HepG2 (cell line): ENCODE measurements around the gene MAVS. TPM values are rescaled to one million over a fixed set of nuclear protein-coding genes. Genes with fewer than 3 reads are reported as not detected.

Experiments
- FOSL2 ChIP-seq: sonication (generic); formaldehyde crosslinking; IDR thresholded peaks from 2 replicates; pipeline ENCODE4 v1.4.0; 2020; ENCODE audit warnings: missing genetic modification reagents
- FOXK1 ChIP-seq: sonication (generic); formaldehyde crosslinking; IDR thresholded peaks from 2 replicates; pipeline ENCODE4 v1.4.0; 2020; ENCODE audit warnings: low read depth, missing genetic modification reagents, borderline replicate concordance
- GATAD2A ChIP-seq: IDR thresholded peaks from 2 replicates; pipeline ENCODE4 v1.6.1; 2016
- HIVEP1 ChIP-seq: sonication (generic); formaldehyde crosslinking; IDR thresholded peaks from 2 replicates; pipeline ENCODE4 v1.4.0; 2020; ENCODE audit warnings: mild to moderate bottlenecking, missing genetic modification reagents
- IKZF4 ChIP-seq: sonication (generic); formaldehyde crosslinking; IDR thresholded peaks from 2 replicates; pipeline ENCODE4 v1.5.1; 2020; ENCODE audit warnings: borderline replicate concordance, mild to moderate bottlenecking, low read depth, missing genetic modification reagents; ENCODE audit errors: not compliant biosample characterization
- JARID2 ChIP-seq: sonication (generic); formaldehyde crosslinking; IDR thresholded peaks from 2 replicates; pipeline ENCODE4 v1.8.1; 2023; ENCODE audit warnings: missing genetic modification reagents, inconsistent platforms; ENCODE audit not compliant: insufficient replicate concordance
- JUND ChIP-seq: sonication (generic); formaldehyde crosslinking; IDR thresholded peaks from 2 replicates; pipeline ENCODE4 v1.8.0; 2022; ENCODE audit warnings: mild to moderate bottlenecking, missing genetic modification reagents
- TARDBP ChIP-seq: sonication (generic); formaldehyde crosslinking; IDR thresholded peaks from 2 replicates; pipeline ENCODE4 v1.8.0; 2022; ENCODE audit warnings: mild to moderate bottlenecking, missing genetic modification reagents
- ZBTB14 ChIP-seq: sonication (generic); formaldehyde crosslinking; IDR thresholded peaks from 2 replicates; pipeline ENCODE4 v1.4.0; 2020; ENCODE audit warnings: missing genetic modification reagents
- ZBTB7B ChIP-seq: sonication (generic); formaldehyde crosslinking; IDR thresholded peaks from 2 replicates; pipeline ENCODE4 v1.4.0; 2020; ENCODE audit warnings: missing genetic modification reagents
- ZNF263 ChIP-seq: sonication (generic); formaldehyde crosslinking; IDR thresholded peaks from 2 replicates; pipeline ENCODE4 v1.4.0; 2020; ENCODE audit warnings: missing genetic modification reagents
- ZNF431 ChIP-seq: sonication (generic); formaldehyde crosslinking; IDR thresholded peaks from 2 replicates; pipeline ENCODE4 v1.9.0; 2022; ENCODE audit warnings: missing genetic modification reagents, low read depth, mild to moderate bottlenecking, borderline replicate concordance
- ZNF572 ChIP-seq: sonication (generic); formaldehyde crosslinking; IDR thresholded peaks from 2 replicates; pipeline ENCODE4 v1.5.1; 2020; ENCODE audit warnings: mild to moderate bottlenecking, missing genetic modification reagents
- ZNF687 ChIP-seq: sonication (generic); formaldehyde crosslinking; IDR thresholded peaks from 2 replicates; pipeline ENCODE4 v1.5.1; 2020; ENCODE audit warnings: mild to moderate bottlenecking, missing genetic modification reagents, moderate library complexity
- ZNF747 ChIP-seq: sonication (generic); formaldehyde crosslinking; IDR thresholded peaks from 2 replicates; pipeline ENCODE4 v1.8.1; 2023; ENCODE audit warnings: missing genetic modification reagents, mild to moderate bottlenecking, borderline replicate concordance
- polyA plus RNA-seq, 8 experiments: library from polyadenylated mRNA; depleted of rRNA in 3 of 8; stranded (reverse) in 7 of 8; unstranded in 1 of 8; fragments of >200 nt; fragmentation: Illumina TruSeq in 4 of 8; extraction: Trizol in 4 of 8; gene quantifications; 2 replicates each; pipeline versions ENCODE4 v1.2.1 to v1.2.3, GENCODE V29; 2011 to 2016; ENCODE audit warnings: low read depth in 4 of 8, missing spikeins in 1 of 8, mixed read lengths in 1 of 8; ENCODE audit not compliant: insufficient read depth in 1 of 8
- total RNA-seq, 5 experiments: library from RNA; depleted of rRNA; stranded (reverse); fragments of >200 nt; fragmentation: Illumina TruSeq; extraction: Trizol; gene quantifications; 2 replicates each; pipeline ENCODE4 v1.2.3, GENCODE V29; 2016; ENCODE audit warnings: low read depth in 1 of 5
- TF ChIP-seq, protein P1 (sequence below): sonication (generic); formaldehyde crosslinking; IDR thresholded peaks from 2 replicates; pipeline ENCODE4 v1.9.0; 2021; ENCODE audit warnings: missing genetic modification reagents, mild to moderate bottlenecking, borderline replicate concordance
- TF ChIP-seq, protein P2 (sequence below): IDR thresholded peaks from 2 replicates; pipeline ENCODE4 v1.4.0; 2020; ENCODE audit warnings: mild to moderate bottlenecking, missing genetic modification reagents

MAVS gene
- total and polyA plus RNA-seq, 2 of the 13 experiments (the other 11 are each of a cell fraction or from before 2014, with no cell fraction given), result 27.3 to 36.6 TPM

DNA sequence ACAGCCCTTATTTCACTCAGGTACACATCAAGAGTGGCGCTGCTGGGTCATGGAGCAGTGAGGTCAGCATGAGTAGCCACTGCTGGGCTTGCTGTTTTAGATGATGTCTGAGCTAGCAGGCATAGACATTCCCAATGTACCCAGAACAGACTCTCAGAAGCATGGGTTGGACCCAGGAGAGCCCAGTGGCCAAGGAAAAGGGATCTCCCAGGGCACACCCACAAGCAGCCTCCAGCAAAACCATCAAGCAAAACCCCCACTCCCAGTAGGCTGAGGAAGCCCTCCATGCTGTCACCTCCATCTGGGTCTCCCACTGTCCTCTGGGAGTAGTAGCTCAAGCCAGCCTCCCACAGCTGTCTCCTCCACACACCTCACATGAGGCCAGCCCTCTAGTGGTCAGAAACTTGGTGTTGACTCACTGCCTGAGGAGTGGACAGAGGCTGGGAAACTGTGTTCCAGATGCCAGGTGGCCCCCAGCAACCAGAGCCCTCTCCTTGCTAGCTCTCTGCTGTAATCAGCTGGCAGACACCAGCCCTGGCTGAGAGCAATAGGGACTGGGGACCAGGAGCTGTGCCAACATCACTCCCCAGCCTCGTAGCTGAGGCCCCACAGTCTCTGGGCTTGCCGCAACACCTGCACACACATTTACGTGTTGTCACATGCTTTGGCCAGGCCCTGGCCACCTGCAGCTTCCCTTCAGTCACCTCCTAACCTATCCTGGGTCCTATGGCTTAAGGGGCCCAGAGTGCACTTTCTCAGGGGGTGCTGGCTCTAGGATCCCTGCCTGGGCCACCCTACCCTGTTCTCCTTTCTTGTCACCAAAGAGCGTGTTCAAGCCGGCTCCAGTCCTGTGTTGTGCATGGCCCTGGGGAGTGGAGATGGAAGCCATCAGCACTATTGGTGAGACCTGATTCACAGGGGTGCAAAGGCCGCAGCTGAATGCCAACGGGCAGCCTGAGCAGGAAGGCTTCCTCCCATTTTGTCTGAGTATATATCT lies 28.2 kb upstream of the MAVS start (continued):
- TF ChIP-seq, protein P1, sequence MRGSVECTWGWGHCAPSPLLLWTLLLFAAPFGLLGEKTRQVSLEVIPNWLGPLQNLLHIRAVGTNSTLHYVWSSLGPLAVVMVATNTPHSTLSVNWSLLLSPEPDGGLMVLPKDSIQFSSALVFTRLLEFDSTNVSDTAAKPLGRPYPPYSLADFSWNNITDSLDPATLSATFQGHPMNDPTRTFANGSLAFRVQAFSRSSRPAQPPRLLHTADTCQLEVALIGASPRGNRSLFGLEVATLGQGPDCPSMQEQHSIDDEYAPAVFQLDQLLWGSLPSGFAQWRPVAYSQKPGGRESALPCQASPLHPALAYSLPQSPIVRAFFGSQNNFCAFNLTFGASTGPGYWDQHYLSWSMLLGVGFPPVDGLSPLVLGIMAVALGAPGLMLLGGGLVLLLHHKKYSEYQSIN, result no peak
- TF ChIP-seq HIVEP1 (CRISPR knock-in tag) (0 out of 2 replicates have a peak, but pooled peaks have one; percentile 30), JUND (CRISPR knock-in tag) (peak; percentile 83), ZBTB14 (CRISPR knock-in tag) (0 out of 2 replicates have a peak, but pooled peaks have one; percentile 38), ZNF747 (CRISPR knock-in tag) (peak; percentile 89), FOXK1 (CRISPR knock-in tag) (peak; percentile 85; the same call in 1 of the 2 replicates), ZBTB7B (CRISPR knock-in tag) (peak; percentile 91), GATAD2A (CRISPR knock-in tag) (peak; percentile 92), ZNF687 (peak; percentile 95), ZNF572 (peak; percentile 87), TARDBP (CRISPR knock-in tag) (peak; percentile 97), JARID2 (peak; percentile 25), ZNF431 (no peak), IKZF4 (CRISPR knock-in tag) (no peak), ZNF263 (CRISPR knock-in tag) (peak; percentile 62; the same call in 1 of the 2 replicates), FOSL2 (CRISPR knock-in tag) (peak; percentile 95)
- TF ChIP-seq, protein P2, sequence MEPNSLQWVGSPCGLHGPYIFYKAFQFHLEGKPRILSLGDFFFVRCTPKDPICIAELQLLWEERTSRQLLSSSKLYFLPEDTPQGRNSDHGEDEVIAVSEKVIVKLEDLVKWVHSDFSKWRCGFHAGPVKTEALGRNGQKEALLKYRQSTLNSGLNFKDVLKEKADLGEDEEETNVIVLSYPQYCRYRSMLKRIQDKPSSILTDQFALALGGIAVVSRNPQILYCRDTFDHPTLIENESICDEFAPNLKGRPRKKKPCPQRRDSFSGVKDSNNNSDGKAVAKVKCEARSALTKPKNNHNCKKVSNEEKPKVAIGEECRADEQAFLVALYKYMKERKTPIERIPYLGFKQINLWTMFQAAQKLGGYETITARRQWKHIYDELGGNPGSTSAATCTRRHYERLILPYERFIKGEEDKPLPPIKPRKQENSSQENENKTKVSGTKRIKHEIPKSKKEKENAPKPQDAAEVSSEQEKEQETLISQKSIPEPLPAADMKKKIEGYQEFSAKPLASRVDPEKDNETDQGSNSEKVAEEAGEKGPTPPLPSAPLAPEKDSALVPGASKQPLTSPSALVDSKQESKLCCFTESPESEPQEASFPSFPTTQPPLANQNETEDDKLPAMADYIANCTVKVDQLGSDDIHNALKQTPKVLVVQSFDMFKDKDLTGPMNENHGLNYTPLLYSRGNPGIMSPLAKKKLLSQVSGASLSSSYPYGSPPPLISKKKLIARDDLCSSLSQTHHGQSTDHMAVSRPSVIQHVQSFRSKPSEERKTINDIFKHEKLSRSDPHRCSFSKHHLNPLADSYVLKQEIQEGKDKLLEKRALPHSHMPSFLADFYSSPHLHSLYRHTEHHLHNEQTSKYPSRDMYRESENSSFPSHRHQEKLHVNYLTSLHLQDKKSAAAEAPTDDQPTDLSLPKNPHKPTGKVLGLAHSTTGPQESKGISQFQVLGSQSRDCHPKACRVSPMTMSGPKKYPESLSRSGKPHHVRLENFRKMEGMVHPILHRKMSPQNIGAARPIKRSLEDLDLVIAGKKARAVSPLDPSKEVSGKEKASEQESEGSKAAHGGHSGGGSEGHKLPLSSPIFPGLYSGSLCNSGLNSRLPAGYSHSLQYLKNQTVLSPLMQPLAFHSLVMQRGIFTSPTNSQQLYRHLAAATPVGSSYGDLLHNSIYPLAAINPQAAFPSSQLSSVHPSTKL (CRISPR knock-in tag), result peak; percentile 63
